Right ventricle myocardium inferior (tissue), 1 donor: Measurements from ENCODE around the gene KCNB1. TPM values are rescaled to one million over a fixed set of nuclear protein-coding genes. Genes with fewer than 3 reads are reported as not detected.

Experiments
- ATAC-seq: fragments of 200-7000 bp; cut with Tn5 transposase; one replicate; pipeline ENCODE4 v1.9.1; 2020; ENCODE audit warnings: mild to moderate bottlenecking, moderate library complexity
- DNase-seq: peaks from one replicate; pipeline ENCODE4 v3.0.0; 2021; ENCODE audit errors: missing footprints
- intact Hi-C: fragments of 100-400 bp; cut with DNase I; formaldehyde crosslinking; loops from one replicate; pipeline ENCODE4 v1.11.0; 2022
- long read RNA-seq: library from polyadenylated mRNA; unstranded; transcript quantifications from one replicate; pipeline ENCODE4 v2.0.0, GENCODE V29; 2021
- total RNA-seq: library from RNA; stranded (reverse); fragmentation: NEBNext Ultra II Directional; extraction: Animal tissue kit (Norgen Biotek cat#: 25700); gene quantifications from one replicate; pipeline ENCODE4 v1.2.1, GENCODE V29; 2021
- donor health status: DM: no; HTN: yes; CAD: no; lungs with severe emphysema.

The KCNB1 gene
- total RNA-seq = 0.81 TPM
- long read RNA-seq = 0 reads

DNA sequence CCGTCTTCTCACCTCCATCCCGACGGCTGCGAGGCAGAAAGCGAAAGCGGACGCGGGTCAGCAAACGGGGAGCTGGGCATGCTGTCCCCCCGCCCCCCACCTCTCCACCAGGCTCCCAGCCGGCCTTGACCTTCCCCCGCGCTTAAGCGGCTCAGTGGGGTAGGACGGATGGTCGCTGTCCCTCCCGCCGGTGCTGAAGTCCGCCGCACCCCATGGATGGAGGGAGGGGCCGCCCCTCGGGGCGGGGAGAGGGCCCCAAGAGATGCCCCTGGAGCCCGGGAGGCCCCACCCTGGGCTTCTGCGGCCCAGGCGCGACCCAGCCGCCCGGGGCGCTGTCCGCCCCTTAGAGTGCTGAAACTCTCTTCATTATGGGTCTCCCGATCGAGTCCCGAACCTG is at the start of gene KCNB1:
Gene KCNB1 (minus strand): TSS at position 48 of the 397 bp plus-strand sequence. CDS start 188 bp downstream, outside the sequence.
- intact Hi-C loops = no loop called here
- ATAC-seq = peak; percentile 37
- DNase-seq = peak; percentile 69

DNA sequence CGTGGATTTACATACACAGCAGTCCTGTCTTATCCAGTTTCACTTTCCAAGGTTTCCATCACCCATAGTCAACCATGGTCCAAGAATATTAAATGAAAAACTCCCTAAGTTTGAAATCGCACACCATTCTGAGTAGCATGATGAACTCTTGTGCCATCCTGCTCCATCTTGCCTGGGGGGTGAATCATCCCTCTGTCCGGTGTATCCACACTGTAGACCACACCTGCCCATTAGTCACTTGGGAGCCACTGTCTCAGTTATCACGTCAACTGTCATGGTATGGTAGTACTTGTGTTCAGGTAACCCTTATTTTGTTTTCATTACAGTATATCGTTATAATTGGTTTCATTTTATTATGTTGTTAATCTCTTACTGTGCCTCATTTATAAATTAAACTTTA is 47.0 kb upstream of the KCNB1 start:
- intact Hi-C loops = no loop called here
- no peak for ATAC-seq

DNA sequence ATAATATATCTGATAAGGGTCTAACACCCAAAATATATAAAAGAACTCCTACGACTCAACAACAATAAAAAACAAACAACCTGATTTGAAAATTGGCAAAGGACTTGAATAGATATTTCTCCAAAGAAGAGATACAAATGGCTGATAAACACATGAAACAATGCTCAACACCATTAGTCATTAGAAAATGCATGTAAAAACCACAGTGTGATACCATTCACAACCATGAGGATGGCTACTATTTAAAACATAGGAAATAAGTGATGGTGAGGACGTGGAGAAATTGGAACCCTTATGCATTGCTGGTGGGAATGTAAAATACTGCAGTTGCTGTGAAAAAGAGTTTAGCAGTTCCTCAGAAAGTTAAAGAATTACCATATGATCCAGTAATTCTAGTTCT is 44.1 kb upstream of the KCNB1 start:
- no peak for DNase-seq
- ATAC-seq = no peak
- intact Hi-C loops = no loop called here

More for the DNA sequence above, 47.0 kb upstream of the KCNB1 start:
- DNase-seq = no peak

DNA sequence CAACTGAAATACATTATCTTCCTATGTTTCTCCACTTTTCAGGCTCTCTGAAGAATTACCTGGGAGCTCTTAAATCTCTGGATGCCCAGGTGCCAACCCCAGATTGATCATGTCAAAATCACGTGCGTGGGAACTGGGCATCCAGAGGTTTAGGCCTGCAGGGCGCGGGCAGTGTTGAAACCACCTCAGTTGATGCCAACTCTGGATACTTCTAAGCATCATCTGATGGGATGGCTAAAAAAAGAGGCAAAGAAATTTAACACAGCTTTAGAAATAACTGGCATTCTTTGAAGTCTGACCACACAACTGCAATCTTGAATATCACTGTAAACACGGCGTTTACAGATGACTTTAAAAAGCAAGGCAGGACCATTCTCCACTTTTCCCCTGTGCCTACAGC is 43.6 kb upstream of the KCNB1 start:
- ATAC-seq (no peak), DNase-seq (no peak)
- intact Hi-C loops = no loop called here

DNA sequence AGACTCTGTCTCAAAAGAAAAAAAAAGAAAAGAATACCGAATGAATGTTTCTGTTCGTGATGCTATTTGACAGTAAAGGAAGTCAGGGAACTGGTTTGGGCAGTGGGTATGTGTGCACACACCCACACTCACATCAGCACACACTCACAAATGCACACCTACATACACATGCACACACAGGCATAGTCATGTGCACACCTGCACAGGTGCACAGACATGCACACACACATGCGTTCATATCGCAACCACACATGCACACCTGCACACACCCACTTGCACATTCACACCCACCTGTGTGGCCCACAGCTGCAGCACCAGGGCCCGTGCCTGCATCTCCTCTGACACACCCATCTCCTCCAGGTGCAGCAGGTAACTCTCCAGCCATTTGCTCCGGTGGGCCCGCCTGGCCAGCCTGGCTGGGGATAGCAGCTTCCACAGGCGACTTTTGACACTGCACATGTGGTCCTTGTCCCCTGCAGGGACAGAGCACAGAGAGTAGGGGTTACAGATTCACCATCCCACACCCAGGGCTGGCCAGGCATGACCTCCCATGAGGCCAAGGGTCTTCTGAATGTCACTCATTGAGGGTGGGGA is 41.4 kb upstream of the KCNB1 start:
- no peak for DNase-seq
- no peak for ATAC-seq
- intact Hi-C loops = no loop called here

DNA sequence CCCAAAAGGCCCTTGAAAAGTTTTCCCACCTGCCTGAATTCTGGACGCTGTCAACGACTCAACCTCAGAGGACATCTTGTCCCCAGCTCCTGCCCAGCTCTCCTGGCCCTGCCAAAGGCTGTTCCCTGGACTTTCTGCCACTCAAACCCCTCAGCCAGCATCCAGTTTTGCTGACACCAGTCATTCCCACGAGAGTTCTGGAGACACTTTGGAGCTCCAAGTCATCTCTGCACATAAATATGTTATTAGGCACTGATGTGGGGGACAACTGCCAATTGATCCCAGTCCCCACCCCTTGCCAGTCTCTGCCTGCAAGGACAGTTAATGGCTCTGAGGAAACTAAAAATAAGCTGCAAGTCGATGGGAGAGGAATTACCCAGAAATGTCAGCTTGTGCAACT is 38.9 kb upstream of the KCNB1 start:
- ATAC-seq (no peak), DNase-seq (no peak)
- intact Hi-C loops = no loop called here

DNA sequence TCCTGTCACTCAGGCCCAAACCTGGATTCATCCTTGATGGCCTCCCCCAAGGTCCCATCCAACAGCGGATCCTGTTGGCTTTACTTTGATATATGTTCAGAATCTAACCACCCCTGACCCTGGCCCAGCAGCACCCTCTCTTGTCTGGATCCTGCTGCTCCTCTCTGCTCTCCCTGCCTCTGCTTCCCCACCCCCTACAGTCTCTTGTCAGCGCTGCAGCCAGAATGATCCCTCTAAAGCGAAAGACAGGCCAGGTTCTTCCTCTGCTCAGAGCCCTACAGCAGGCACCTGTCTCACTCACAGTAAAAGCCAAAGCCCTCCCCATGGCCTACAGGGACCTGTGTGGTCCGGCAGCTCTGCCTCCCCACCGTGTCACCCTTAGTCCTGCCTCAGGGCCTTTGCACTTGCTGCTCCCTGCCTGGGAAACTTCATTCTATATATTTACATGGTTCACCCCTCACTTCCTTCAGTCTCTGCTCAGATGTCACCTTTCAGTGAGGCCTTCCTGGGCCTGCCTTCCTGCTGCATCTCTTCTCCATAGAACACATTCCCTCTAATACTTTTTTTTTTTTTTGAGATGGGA is 37.4 kb upstream of the KCNB1 start:
- no peak for ATAC-seq
- intact Hi-C loops = no loop called here
- DNase-seq = no peak

DNA sequence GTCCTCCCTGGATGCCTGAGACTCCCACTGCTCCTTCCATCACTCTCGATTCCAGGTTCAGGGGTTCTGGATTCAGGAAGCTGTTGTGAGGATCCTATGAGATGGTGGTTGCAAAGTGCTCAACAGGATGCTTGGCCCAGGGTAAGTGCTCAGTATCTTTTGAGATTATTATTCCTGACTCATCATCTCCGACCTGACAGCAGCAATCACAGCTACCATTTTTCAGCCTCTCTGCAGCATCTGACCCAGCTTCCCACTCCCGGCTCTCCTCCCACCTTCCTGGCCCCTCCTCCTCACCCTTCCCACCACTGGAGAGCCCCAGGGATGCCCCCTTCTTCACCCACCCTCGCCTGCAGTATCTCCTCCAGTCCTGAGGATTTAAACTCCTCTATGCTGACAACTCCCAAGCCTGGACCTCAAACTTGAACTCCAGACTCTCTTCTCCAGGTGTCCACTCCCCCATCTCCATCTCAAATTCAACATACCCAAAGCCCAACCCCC is 36.8 kb upstream of the KCNB1 start:
- no peak for DNase-seq
- ATAC-seq = no peak
- intact Hi-C loops = no loop called here

DNA sequence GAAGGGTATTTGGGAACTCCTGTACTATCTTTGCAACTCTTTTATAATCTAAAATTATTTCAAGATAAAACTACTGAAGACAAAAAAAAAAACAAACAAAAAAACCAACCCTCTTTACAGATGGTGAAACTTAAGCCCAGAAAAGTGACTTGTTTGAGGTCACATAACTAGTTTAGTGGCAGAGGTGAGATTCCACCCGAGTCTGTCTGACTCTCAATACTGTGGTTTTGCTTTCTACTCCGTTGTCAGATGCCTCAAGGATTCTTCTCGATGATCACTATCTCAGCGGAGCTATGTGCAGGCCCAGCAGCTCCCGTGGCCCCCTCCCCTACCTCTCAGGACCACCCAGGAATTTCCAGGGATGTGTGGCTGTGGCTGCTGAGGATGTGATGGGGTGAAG is 36.1 kb upstream of the KCNB1 start:
- DNase-seq = no peak
- intact Hi-C loops = no loop called here
- ATAC-seq = no peak

DNA sequence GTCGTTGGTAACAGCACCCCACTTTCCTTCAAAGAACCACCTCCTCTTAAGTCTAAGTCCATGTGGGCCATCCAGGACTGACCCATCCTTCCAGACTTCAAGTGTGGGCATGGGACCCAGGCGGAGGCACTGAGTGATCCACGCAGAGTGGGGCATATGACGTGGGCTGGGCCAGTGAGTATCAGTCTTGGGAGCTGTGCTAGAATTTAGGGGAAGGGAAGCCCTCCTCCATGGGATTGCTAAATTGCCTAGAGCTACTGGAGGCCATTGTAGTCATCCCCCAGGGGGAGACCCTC is 35.3 kb upstream of the KCNB1 start:
- intact Hi-C loops = no loop called here
- no peak for DNase-seq
- ATAC-seq = no peak

DNA sequence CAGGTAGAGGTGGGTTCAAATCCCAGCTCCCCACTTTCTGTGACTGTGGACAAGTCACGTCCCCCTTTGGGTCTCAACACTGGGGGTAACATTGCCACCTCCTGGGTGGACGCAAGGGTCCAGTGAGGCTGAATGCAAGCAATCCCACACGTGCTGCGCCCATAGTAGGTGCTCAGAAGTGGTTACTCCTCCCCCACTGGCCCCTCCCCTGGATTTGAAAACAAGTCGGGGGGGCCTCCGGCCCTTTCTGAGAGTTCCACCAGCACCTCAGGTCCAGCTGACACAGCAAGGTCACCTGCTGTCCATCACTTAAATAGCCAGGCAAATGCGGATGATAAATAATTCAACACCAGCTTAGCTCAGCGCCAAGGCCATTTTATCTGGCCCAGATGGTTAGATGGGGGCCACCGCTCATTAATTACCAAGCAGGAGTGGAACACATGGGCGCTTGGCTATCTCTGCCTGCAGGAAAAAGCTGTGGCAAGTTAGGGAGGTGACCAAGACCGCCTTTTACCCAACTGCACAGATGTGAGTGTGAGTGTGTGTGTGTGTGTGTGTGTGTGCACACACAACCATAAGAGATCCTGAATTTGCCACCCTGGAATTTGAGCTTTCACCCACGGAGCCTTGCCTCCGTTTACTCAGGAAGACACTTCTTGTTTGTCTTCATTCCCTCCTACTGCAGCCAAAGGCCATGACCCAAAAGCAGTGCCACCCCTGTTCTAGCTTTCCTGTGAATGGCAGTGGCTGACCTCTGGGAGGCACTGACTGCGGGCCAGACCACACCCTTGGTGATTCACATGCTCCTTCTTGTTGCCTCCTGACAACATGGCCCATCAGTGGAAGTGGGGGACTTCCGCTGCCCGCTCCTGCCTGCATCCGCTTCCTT is 34.7 kb upstream of the KCNB1 start:
- DNase-seq (no peak), ATAC-seq (no peak)
- intact Hi-C loops = no loop called here

DNA sequence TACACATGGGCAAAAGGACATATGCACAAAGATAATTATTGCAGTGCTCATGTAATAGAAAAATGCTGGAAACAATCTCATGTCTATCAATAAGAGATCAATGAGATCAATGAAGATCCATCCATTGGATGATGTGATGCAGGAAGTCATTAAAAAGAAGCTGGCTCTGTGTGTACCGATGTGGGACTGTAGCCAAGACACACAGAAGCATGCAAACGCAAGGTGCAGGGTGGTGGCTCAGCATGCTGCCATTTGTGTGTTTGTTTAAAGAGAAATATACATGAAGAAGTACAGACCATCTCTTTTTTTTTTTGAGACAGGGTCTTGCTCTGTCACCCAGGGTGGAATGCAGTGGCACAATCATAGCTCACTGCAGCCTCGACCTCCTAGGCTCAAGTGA is 33.1 kb upstream of the KCNB1 start:
- ATAC-seq (no peak), DNase-seq (no peak)
- intact Hi-C loops = no loop called here

DNA sequence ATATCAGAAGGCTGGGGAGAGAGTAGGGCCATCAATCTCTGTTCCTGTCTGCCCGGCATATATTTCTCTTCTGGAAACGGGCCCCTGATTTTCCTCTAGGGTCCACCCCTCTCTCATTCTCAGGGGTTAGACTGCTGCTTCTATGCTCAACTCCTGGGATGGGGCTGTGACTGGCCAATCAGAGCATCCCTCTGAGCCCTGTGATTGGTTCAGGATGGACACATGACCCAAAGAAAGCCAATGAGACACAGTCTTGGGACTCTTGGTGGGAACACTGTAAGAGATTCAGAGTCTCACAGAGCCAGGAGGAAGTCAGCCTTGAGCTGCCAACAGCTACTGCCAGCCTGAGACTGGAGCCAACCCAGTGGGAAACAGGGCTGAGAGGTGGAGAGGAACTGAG is 31.0 kb upstream of the KCNB1 start:
- no peak for ATAC-seq
- DNase-seq = no peak
- intact Hi-C loops = no loop called here

DNA sequence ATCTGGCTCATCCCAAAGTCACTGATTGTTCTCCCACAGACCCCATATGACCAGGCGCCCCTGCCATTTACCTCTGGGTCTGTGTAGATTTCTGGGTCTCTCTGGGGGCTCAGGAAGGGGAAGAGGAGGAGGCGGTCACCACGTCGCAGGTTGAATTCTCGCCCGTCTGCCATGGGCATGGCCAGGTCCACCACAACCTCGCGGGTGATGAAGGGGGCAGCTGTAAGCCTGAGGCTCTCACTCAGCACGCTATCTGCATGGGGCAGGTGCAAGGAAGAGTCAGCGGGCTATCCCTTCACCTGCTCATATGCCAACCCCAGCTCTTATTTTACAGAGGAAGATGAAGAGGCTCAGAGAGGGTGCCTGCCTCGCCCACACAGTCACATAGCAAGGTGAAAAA is 30.5 kb upstream of the KCNB1 start:
- DNase-seq (no peak), ATAC-seq (no peak)
- intact Hi-C loops = no loop called here

DNA sequence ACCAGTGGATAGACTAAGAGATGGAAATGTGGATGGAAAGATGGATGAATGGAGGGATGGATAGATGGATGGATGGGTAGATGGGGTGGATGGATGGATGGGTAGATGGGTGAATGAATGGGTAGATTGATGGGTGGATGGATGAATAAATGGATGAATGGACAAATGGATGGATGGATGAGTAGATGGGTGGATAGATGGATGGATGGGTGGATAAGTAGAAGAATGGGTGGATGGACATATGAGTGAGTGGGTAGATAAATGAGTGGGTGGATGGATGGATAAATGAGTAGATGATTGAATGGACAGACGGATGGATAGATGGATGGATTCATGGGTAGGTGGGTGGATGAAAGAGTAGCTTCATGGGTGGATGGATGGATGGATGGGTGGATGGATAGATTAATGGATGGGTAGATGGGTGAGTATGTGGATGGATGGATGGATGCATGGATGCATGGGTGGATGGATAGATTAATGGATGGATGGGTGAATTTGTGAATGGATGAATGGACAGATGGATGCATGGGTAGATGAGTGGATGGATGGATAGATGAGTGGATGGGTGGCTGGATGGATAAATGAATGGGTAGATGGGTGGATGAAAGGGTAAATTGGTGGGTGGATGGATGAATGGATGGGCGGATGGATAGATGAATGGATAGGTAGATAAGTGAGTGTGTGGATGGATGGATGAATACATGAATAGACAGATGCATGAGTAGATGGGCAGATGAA is 29.5 kb upstream of the KCNB1 start:
- no peak for DNase-seq
- intact Hi-C loops = no loop called here

DNA sequence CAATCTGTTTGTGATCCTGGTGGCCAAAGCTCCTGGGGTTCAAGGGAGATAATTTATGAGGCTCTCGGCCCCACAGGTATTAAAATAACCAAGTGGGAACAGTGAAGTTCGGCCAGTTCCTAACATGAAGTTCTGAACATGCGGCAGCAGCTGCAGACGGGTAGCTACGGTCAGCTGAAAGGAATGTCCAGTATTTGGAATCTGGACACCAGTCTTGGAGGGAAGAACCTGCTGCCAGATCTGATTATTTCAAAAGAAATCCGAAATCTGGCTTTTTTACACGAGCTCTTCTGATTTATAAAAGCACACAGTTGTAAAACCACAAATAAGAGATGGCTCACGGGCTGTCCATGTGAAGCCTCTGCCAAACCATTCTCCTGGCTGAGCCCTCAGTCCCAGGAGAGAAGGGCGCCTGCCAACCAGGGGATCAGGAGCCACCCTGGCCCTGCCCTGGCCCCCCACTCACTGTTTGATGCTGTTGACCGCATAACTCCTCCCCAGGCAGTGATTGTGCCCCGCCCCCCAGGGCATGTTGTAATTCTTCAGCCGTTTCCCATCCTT is 28.2 kb upstream of the KCNB1 start:
- DNase-seq (peak; percentile 70), ATAC-seq (peak; percentile 78)
- intact Hi-C loops = no loop called here

More for the DNA sequence above, 29.5 kb upstream of the KCNB1 start:
- no peak for ATAC-seq

DNA sequence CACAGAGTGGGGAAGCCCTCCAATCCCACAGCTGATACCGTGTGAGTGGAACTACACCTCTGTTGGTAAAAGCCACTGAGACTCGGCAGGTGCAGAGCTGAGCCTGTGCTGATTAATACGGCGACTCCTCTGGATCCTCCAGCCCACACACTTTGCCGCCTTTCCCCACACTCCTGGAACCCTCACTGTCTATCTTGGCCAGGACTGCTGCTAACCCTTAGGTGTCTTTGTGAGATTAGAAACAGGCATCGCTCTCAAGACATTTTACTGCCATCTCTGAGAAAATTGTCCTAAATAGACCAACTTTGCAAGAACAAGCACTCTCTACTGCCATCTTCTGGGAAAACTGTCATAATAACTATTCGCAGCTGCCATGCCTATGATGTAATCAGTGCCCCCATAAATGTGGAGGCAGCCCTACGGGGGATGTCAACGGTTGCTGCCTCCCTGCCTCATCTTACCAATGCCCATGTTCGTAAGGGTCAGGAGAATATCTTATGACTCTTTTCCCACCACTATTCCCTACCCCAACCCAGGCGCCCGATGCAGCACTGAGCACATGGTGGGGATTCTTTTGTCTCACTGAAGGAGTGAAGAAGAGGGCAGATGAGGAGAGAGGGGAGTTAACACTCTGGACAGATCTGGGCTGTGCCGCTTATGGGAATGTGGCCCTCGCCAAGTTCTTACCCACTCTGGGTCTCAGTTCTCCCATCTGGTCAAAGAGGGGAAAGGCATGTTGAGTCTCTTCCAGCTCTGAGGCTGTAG is 26.1 kb upstream of the KCNB1 start:
- ATAC-seq (no peak), DNase-seq (no peak)
- intact Hi-C loops = loop anchor here (1.0 kb wide), 1 partner anchor 174 kb away; no protein-coding TSS in a partner anchor

DNA sequence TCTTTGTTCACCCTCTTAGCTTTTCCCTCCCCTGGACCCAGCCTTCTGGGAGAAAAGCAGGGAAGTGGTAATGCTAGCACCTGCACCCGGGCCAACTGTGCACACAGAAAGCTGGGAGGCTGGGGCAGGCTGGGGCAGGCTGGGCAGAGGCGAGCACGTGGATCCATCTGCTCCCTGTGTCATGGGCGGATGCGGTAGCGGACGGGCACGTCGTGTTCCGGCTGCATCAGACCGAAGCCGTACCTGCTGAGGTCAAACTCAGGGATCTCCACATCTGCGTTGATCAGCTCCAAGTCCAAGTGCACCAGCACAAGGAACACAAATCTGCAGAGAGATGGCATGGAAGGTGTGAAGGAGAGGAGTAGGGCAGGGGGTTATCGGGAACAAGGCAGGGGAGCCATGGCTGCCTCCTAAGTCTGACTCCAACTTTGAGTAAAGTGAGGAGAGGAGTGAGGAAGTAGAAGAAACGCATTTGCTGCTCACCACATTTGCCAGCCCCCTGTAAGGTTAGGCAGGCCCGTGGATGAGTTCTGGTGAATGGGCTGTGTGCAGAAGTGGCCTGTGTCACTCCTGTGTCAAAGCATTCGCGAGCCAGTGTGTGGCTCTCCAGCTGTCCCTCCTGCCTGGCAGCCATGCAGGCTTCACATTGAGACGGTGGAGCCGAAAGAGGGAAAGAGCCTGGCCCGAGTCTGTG is 25.4 kb upstream of the KCNB1 start:
- no peak for ATAC-seq
- DNase-seq = no peak

More for the DNA sequence above, 25.4 kb upstream of the KCNB1 start:
- intact Hi-C loops = loop anchor here (1.0 kb wide), 1 partner anchor 174 kb away; no protein-coding TSS in a partner anchor
